ENCODE measurements around the gene VIPAS39. TPM values are rescaled to one million over a fixed set of nuclear protein-coding genes. Genes with fewer than 3 reads are reported as not detected.

VIPAS39 gene
- total and polyA plus RNA-seq, 9 of the 15 experiments (the other 6 are each of a cell fraction or from before 2014, with no cell fraction given), result 5.7 to 25.6 (median 9.9) TPM

DNA sequence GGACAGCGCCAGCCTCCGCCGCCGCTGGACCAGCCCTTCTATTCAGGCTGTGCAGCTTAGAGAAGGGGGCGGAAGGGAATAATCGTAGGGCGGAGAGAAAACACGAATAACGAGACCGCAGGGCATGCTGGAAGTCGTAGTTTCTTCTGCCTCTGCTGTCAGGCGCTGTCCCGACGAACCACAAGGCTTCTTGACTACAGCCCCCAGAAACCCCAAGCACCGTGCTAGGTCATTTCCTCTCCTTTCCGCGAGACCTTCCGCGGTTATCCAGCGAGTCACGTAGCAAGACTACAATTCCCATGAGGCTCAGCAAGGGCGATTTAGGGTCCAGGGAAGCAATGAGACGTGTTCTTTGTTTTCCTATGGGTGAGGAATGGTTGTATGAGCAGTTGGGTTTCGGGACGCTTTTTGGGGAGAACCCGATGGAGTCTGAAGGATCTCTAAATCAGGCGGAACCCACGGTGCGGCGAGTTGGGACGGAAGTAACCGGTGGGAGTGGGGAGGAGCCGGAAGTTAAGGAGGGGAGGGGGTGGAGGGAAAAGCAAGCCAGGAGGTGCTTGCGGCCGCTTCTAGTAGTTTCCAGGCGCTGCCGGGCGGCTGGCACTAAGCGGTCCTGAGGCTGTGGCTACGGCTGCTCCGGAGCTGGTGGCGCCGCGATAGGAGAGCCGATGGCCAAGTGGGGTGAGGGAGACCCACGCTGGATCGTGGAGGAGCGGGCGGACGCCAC, at the start of gene VIPAS39, which contains the start of gene AHSA1 (continued):
- peak; percentile 30 for TF ChIP-seq SAP30 (IDR thresholded peaks at IDR 0.05; ENCODE audit: borderline replicate concordance, insufficient read depth, low read depth, low read length, poor library complexity, severe bottlenecking)
- no peak for TF ChIP-seq PATZ1 (CRISPR knock-in tag; IDR thresholded peaks at IDR 0.05; ENCODE audit: borderline replicate concordance)
- no peak for TF ChIP-seq RFX5 (IDR thresholded peaks at IDR 0.05; ENCODE audit: low read depth, low read length)
- TF ChIP-seq CTCFL (IDR thresholded peaks at IDR 0.05; ENCODE audit: borderline replicate concordance, insufficient read depth, low read depth, low read length, poor library complexity, severe bottlenecking), result no peak
- peak in 1 of 2 experiments; percentile 95; a peak in 2 of 4 replicates for TF ChIP-seq TRIM24 (IDR thresholded peaks at IDR 0.05)
- TF ChIP-seq FIP1L1 (IDR thresholded peaks at IDR 0.05; ENCODE audit: low read depth, low read length, poor library complexity, severe bottlenecking), result no peak
- no peak for TF ChIP-seq SMARCC2 (IDR thresholded peaks at IDR 0.05; ENCODE audit: low read depth)
- TF ChIP-seq DMBX1 (CRISPR knock-in tag; IDR thresholded peaks at IDR 0.05; ENCODE audit: borderline replicate concordance), result no peak
- TF ChIP-seq ZNF644 (tag; IDR thresholded peaks at IDR 0.05; ENCODE audit: low read depth), result 0 out of 2 replicates have a peak, but pooled peaks have one; percentile 80
- peak; percentile 90 for TF ChIP-seq VEZF1 (CRISPR knock-in tag; IDR thresholded peaks at IDR 0.05)
- no peak for TF ChIP-seq CHD1 (IDR thresholded peaks at IDR 0.05; ENCODE audit: low read length)
- no peak for TF ChIP-seq BRD9 (IDR thresholded peaks at IDR 0.05; ENCODE audit: low read depth, partially characterized antibody)
- TF ChIP-seq ATF7 (IDR thresholded peaks at IDR 0.05), result peak; percentile 89
- no peak for TF ChIP-seq FOXA1 (IDR thresholded peaks at IDR 0.05; ENCODE audit: borderline replicate concordance)
- no peak for TF ChIP-seq KAT8 (IDR thresholded peaks at IDR 0.05; ENCODE audit: low read depth)
- peak; percentile 75; the same call in 1 of the 2 replicates for TF ChIP-seq JUND (IDR thresholded peaks at IDR 0.05; ENCODE audit: borderline replicate concordance, low read depth, low read length)
- TF ChIP-seq JUND (tag; IDR thresholded peaks at IDR 0.05; ENCODE audit: borderline replicate concordance, low read depth, low read length), result peak; percentile 63; the same call in 2 of the 3 replicates
- TF ChIP-seq NFATC3 (IDR thresholded peaks at IDR 0.05), result no peak
- TF ChIP-seq KDM5B (IDR thresholded peaks at IDR 0.05; ENCODE audit: insufficient replicate concordance, low read depth, low read length), result no peak
- peak in 1 of 2 experiments; percentile 14; a peak in 2 of 4 replicates for TF ChIP-seq FOXK2 (conservative IDR thresholded peaks at IDR 0.05 in 1 of 2, IDR thresholded peaks at IDR 0.05 in 1 of 2; ENCODE audit: low read depth in 2 of 2)
- TF ChIP-seq STAT5B (CRISPR knock-in tag; IDR thresholded peaks at IDR 0.05), result no peak
- no peak for TF ChIP-seq MYNN (IDR thresholded peaks at IDR 0.05)
- no peak for TF ChIP-seq MYNN (CRISPR knock-in tag; IDR thresholded peaks at IDR 0.05)
